Mesothelial cell of epicardium (in vitro differentiated cells): Measurements from ENCODE around the gene TAPBP. TPM values are rescaled to one million over a fixed set of nuclear protein-coding genes. Genes with fewer than 3 reads are reported as not detected.

Experiments used
- DNase-seq, 2 experiments: peaks; one replicate each; pipeline ENCODE4 v3.0.0; 2021; ENCODE audit warnings: low spot score in 2 of 2; ENCODE audit not compliant: unreplicated experiment in 2 of 2
- H3K27ac Mint-ChIP-seq: 2 replicates; pipeline ENCODE4 v1.8.0; 2021; ENCODE audit warnings: mixed read lengths
- H3K27me3 Mint-ChIP-seq: 2 replicates; pipeline ENCODE4 v1.8.0; 2021; ENCODE audit warnings: low read depth, mixed read lengths
- H3K36me3 Mint-ChIP-seq: 2 replicates; pipeline ENCODE4 v1.8.0; 2021; ENCODE audit warnings: mixed read lengths
- H3K4me1 Mint-ChIP-seq: 2 replicates; pipeline ENCODE4 v1.8.0; 2021; ENCODE audit warnings: mixed read lengths
- H3K4me3 Mint-ChIP-seq: 2 replicates; pipeline ENCODE4 v1.8.0; 2021; ENCODE audit warnings: mild to moderate bottlenecking, moderate library complexity, mixed read lengths
- H3K9me3 Mint-ChIP-seq: 2 replicates; pipeline ENCODE4 v1.8.0; 2021; ENCODE audit warnings: mixed read lengths
- total RNA-seq: library from RNA; stranded (reverse); gene quantifications from 3 replicates; pipeline ENCODE4 v1.2.1, GENCODE V29; 2021
- TF ChIP-seq, protein P1 (sequence below): fragments of 200-600 bp; sonication (generic); IDR thresholded peaks from one replicate; pipeline ENCODE4 v1.5.0; 2021; ENCODE audit warnings: antibody characterized with exemption; ENCODE audit not compliant: unreplicated experiment

The TAPBP gene
- total RNA-seq, 1 donor from 2014 or later, result 68.3 TPM

DNA sequence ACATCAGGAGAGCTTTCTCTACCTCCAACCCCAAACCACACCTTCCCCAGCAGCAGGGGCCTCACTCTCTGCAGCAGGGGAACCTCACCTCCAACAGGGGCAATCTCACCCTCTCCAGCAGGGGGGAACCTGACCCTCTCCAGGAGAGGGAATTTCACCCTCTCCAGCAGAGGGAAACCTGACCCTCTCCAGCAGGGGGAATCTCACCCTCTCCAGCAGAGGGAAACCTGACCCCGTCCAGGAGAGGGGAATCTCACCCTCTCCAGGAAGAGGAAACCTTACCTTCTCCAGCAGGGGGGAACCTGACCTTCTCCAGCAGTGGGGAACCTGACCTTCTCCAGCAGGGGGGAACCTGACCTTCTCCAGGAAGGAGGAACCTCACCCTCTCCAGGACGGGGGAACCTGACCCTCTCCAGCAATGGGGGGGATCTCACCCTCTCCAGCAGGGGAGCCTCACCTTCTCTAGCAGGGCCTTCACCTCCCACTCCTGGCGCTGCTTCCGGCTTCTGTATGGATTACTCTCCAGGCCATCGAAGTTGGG, 33.8 kb downstream of the TAPBP start:
- H3K27ac Mint-ChIP-seq, result no peak overlapping the region
- no peak for DNase-seq
- H3K4me3 Mint-ChIP-seq, result no peak overlapping the region
- TF ChIP-seq, protein P1, sequence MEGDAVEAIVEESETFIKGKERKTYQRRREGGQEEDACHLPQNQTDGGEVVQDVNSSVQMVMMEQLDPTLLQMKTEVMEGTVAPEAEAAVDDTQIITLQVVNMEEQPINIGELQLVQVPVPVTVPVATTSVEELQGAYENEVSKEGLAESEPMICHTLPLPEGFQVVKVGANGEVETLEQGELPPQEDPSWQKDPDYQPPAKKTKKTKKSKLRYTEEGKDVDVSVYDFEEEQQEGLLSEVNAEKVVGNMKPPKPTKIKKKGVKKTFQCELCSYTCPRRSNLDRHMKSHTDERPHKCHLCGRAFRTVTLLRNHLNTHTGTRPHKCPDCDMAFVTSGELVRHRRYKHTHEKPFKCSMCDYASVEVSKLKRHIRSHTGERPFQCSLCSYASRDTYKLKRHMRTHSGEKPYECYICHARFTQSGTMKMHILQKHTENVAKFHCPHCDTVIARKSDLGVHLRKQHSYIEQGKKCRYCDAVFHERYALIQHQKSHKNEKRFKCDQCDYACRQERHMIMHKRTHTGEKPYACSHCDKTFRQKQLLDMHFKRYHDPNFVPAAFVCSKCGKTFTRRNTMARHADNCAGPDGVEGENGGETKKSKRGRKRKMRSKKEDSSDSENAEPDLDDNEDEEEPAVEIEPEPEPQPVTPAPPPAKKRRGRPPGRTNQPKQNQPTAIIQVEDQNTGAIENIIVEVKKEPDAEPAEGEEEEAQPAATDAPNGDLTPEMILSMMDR, result peak; percentile 36
- H3K27me3 Mint-ChIP-seq, result no peaks in the 10 kb centered on the region
- H3K36me3 Mint-ChIP-seq, result peaks cover 10% of the 10 kb centered on the region
- H3K4me1 Mint-ChIP-seq, result peaks cover 21% of the 10 kb centered on the region
- H3K9me3 Mint-ChIP-seq, result no peaks in the 10 kb centered on the region

DNA sequence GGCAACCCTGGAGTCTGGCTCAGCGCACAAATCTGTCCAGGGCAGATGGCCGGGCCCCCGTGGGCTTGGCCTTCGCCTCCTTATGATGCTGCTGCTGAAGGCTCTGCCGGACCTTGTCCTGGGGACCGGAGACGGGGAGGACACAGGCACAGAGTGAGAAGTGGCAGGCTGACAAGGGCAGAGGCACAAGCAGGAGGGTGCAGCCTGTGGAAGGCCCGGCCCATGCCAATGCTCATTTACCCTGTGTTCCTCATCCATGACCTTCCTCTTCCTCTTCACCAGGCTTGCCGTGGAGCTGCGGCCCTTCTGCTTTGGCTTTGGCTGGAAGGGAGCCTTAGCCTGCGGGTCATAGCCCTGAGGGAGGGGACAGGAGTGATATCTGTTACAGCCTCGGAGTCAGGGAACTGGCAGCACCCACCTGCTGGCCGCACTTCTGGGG, 34.6 kb downstream of the TAPBP start:
- H3K9me3 Mint-ChIP-seq, result no peaks in the 10 kb centered on the region

DNA sequence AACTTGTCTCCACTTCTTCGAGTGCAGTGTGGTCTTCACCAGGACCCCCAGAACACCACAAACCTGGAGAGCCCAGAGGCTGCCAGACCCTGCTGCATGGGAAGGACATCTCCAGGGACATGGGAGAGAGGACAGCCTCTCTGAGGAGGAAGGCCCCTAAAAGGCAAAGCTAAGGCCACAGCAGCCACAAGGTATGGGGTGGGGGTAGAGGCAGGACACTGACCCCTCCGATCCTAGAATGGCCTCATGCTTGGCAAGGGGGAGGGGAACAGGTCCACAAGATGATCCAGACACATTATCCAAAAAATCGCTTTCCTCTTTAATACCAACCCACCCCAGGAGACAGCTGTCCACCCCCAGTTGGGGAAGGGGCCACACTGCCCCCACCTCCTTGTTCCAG, 35.1 kb downstream of the TAPBP start:
- TF ChIP-seq, protein P1, result no peak
- H3K27me3 Mint-ChIP-seq, result no peaks in the 10 kb centered on the region
- H3K9me3 Mint-ChIP-seq, result no peaks in the 10 kb centered on the region
- no peak for DNase-seq
- peaks cover 15% of the 10 kb centered on the region for H3K36me3 Mint-ChIP-seq
- H3K4me3 Mint-ChIP-seq, result no peak overlapping the region
- peaks cover 31% of the 10 kb centered on the region for H3K4me1 Mint-ChIP-seq
- no peak overlapping the region for H3K27ac Mint-ChIP-seq

More for the DNA sequence above, 34.6 kb downstream of the TAPBP start:
- Mint-ChIP-seq H3K27ac (no peak overlapping the region), H3K27me3 (no peaks in the 10 kb centered on the region), H3K36me3 (peaks cover 13% of the 10 kb centered on the region), H3K4me1 (peaks cover 29% of the 10 kb centered on the region), H3K4me3 (no peak overlapping the region)
- no peak for DNase-seq
- TF ChIP-seq, protein P1, result no peak

DNA sequence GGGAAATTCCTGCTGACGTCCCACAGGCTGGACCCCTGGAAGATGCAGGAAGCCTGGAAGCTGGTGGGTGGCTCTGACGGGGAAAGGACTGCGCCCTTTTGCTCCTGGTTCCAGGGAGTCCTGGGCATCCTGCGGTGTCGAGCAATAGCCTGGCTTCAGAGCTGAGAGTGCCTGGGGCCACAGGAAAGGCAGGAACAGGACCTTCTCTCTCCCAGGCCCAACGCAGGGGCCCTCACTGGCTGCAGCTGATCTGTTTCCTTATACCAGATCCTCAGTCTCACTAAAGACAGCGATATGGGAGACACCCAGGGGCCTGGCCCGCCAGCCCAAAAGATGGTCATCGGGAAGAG, 35.5 kb downstream of the TAPBP start:
- peaks cover 15% of the 10 kb centered on the region for H3K36me3 Mint-ChIP-seq
- H3K27me3 Mint-ChIP-seq, result no peaks in the 10 kb centered on the region
- H3K4me3 Mint-ChIP-seq, result peak overlapping the region; percentile 31
- no peak overlapping the region for H3K27ac Mint-ChIP-seq
- TF ChIP-seq, protein P1, result no peak
- DNase-seq, result no peak
- H3K4me1 Mint-ChIP-seq, result peaks cover 36% of the 10 kb centered on the region
- no peaks in the 10 kb centered on the region for H3K9me3 Mint-ChIP-seq

DNA sequence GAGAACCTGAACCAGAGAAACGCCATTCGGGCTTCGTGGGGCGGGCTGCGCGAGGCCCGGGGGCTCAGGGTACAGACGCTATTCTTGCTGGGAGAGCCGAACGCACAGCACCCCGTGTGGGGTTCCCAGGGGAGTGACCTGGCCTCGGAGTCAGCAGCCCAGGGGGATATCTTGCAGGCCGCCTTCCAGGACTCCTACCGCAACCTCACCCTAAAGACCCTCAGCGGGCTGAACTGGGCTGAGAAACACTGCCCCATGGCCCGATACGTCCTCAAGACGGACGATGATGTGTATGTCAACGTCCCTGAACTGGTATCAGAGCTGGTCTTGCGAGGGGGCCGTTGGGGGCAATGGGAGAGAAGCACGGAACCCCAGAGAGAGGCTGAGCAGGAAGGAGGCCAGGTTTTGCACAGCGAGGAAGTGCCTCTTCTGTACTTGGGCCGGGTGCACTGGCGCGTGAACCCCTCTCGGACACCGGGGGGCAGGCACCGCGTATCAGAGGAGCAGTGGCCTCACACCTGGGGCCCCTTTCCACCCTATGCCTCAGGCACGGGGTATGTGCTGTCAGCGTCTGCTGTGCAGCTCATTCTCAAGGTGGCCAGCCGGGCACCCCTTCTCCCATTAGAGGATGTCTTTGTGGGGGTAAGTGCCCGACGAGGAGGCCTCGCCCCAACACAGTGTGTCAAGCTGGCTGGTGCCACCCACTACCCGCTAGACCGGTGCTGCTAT, 36.1 kb downstream of the TAPBP start:
- Mint-ChIP-seq H3K9me3 (no peaks in the 10 kb centered on the region), H3K27me3 (no peaks in the 10 kb centered on the region), H3K4me1 (peaks cover 41% of the 10 kb centered on the region), H3K27ac (peak overlapping the region; percentile 91), H3K36me3 (peaks cover 15% of the 10 kb centered on the region), H3K4me3 (peak overlapping the region; percentile 81)
- TF ChIP-seq, protein P1, result no peak
- no peak for DNase-seq
